Measurements from ENCODE around the gene AP5S1. TPM values are rescaled to one million over a fixed set of nuclear protein-coding genes. Genes with fewer than 3 reads are reported as not detected.

AP5S1 gene
- total and polyA plus RNA-seq, 2 of the 13 experiments (the other 11 are each of a cell fraction or from before 2014, with no cell fraction given): 7.9 to 23.2 TPM

- TF ChIP-seq HIVEP1 (CRISPR knock-in tag; IDR thresholded peaks at IDR 0.05) (peak; percentile 76), MATR3 (CRISPR knock-in tag; IDR thresholded peaks at IDR 0.05) (0 out of 2 replicates have a peak, but pooled peaks have one; percentile 97), CEBPG (CRISPR knock-in tag; IDR thresholded peaks at IDR 0.05) (peak; percentile 83), NFIC (IDR thresholded peaks at IDR 0.05; ENCODE audit: low read length) (no peak), ZBTB21 (CRISPR knock-in tag; IDR thresholded peaks at IDR 0.05) (peak; percentile 93), IRX3 (CRISPR knock-in tag; IDR thresholded peaks at IDR 0.05; ENCODE audit: borderline replicate concordance, low read depth) (peak; percentile 77; the same call in 1 of the 2 replicates), ZMYM2 (CRISPR knock-in tag; IDR thresholded peaks at IDR 0.05) (no peak), ZNF710 (CRISPR knock-in tag; IDR thresholded peaks at IDR 0.05; ENCODE audit: borderline replicate concordance) (peak; percentile 83), ELF3 (CRISPR knock-in tag; IDR thresholded peaks at IDR 0.05) (peak; percentile 81), SPEN (CRISPR knock-in tag; IDR thresholded peaks at IDR 0.05; ENCODE audit: low read depth) (peak; percentile 96), BRD4 (CRISPR knock-in tag; IDR thresholded peaks at IDR 0.05) (peak; percentile 97), ZKSCAN1 (IDR thresholded peaks at IDR 0.05; ENCODE audit: low read length) (no peak; the same call in none of the 2 replicates), CREM (IDR thresholded peaks at IDR 0.05) (peak; percentile 100), CREM (CRISPR knock-in tag; IDR thresholded peaks at IDR 0.05) (peak; percentile 98), BATF2 (CRISPR knock-in tag; IDR thresholded peaks at IDR 0.05) (peak; percentile 86), CC2D1A (CRISPR knock-in tag; IDR thresholded peaks at IDR 0.05) (peak; percentile 98), YEATS4 (CRISPR knock-in tag; IDR thresholded peaks at IDR 0.05; ENCODE audit: borderline replicate concordance) (peak; percentile 100), ZFP1 (CRISPR knock-in tag; IDR thresholded peaks at IDR 0.05) (peak; percentile 42; the same call in 1 of the 2 replicates), ZBTB44 (CRISPR knock-in tag; IDR thresholded peaks at IDR 0.05) (peak; percentile 84), MAFK (conservative IDR thresholded peaks at IDR 0.05 in 1 of 2, IDR thresholded peaks at IDR 0.05 in 1 of 2; ENCODE audit: low read length in 2 of 2) (peak; percentile 67 to 77), RBFOX2 (IDR thresholded peaks at IDR 0.05; ENCODE audit: low read depth, low read length) (peak; percentile 100)
- TF ChIP-seq, protein P1, sequence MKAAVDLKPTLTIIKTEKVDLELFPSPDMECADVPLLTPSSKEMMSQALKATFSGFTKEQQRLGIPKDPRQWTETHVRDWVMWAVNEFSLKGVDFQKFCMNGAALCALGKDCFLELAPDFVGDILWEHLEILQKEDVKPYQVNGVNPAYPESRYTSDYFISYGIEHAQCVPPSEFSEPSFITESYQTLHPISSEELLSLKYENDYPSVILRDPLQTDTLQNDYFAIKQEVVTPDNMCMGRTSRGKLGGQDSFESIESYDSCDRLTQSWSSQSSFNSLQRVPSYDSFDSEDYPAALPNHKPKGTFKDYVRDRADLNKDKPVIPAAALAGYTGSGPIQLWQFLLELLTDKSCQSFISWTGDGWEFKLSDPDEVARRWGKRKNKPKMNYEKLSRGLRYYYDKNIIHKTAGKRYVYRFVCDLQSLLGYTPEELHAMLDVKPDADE (CRISPR knock-in tag; IDR thresholded peaks at IDR 0.05): peak; percentile 76; the same call in 1 of the 2 replicates
- TF ChIP-seq, protein P2, sequence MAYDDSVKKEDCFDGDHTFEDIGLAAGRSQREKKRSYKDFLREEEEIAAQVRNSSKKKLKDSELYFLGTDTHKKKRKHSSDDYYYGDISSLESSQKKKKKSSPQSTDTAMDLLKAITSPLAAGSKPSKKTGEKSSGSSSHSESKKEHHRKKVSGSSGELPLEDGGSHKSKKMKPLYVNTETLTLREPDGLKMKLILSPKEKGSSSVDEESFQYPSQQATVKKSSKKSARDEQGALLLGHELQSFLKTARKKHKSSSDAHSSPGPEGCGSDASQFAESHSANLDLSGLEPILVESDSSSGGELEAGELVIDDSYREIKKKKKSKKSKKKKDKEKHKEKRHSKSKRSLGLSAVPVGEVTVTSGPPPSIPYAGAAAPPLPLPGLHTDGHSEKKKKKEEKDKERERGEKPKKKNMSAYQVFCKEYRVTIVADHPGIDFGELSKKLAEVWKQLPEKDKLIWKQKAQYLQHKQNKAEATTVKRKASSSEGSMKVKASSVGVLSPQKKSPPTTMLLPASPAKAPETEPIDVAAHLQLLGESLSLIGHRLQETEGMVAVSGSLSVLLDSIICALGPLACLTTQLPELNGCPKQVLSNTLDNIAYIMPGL (CRISPR knock-in tag; IDR thresholded peaks at IDR 0.05; ENCODE audit: borderline replicate concordance in 1 of 2, low read depth in 1 of 2): peak; percentile 100
These were observed at the start of gene AP5S1 (continued) for GRCh38 chr20:3820048-3820900.

Measured in HepG2 (cell line).